Limb (tissue), 2 donors: ENCODE measurements around the gene ELL2.

Source experiments
- DNase-seq, 2 donors: peaks; one replicate each; pipeline ENCODE4 v3.0.0-alpha.2; 2016; ENCODE audit errors: extremely low spot score in 2 of 2

Gene ELL2

GRCh38 chr5:95983509-95983908 is 21.9 kb upstream of the ELL2 start:
- no peak for DNase-seq

DNA sequence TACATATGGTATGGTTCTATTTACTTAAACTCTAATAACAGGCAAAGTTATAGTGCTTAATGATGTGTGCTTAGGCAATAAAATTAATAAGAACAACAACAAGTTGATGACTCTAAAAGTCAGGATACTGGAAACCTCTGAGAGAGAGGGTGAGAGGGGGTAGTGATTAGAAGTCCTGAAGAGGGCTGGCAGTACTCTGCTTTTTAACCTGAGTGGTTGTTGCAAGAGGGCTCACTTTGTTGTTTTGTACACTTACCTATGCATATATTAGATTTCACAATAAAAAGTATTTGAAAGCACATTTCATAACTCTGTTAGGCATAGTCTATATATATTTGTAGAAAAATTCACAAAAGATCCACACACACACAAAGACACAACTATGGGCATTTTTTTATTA is 21.4 kb upstream of the ELL2 start:
- DNase-seq: no peak

DNA sequence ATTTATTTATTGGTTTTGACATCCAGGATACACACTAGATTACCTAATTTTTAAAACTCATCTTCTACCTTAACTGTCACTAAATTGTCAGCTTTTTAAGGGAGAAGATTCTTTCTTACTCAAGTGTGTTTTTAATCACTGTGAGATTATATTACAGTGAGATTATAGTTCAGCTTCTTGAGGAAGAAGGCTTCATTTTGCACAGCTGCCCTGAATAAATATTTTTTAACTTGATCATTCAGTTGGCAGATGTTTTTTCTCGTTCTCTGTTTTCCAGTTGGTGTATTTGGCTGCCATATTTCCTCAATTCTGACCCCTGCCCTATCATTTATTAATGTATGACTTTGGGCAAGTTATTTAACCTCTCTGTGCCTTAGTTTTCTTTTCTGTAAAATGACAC is 15.0 kb upstream of the ELL2 start:
- no peak for DNase-seq

DNA sequence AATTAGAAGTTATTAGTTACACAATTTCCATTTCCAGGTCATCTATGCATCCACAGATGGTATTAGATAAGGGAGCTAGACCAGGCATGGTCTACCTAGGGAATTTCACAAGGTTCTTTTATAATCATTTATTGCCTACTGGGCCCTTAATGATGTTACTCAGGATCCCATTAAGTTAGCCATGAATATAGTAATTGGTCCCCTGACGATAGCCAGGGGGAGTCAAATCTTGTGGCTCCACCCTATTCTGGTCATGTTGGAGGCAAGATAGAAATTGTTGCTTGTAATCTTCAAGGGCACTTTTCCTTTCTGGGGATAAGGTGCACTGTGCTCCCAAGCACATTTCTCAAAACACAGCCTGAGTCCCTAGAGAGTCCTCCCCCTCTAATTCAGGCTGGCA is 14.1 kb upstream of the ELL2 start:
- no peak for DNase-seq

- DNase-seq: no peak
Observed at GRCh38 chr5:95973793-95974325, 12.2 kb upstream of the ELL2 start.

DNA sequence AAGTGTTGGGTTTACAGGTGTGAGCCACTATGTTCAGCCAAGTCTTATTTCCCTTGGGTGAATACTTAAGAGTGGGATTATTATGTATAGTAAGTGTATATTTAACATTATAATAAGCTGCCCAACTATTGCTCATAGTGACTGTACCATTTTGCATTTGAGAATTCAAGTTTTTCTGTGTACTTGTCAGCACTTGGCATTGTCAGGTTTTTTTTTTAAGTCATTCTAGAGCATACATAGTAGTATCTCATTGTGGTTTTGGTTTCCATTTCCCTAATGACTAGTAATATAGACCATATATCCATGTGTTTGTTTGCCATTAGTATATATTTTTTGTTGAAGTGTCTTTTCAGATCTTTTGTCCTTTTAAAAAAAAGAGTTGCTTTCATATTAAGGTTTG is 10.5 kb upstream of the ELL2 start:
- no peak for DNase-seq

GRCh38 chr5:95970359-95970704 is 8.7 kb upstream of the ELL2 start:
- no peak for DNase-seq

- DNase-seq: no peak
Observed at GRCh38 chr5:95969651-95970358, 8.2 kb upstream of the ELL2 start.

DNA sequence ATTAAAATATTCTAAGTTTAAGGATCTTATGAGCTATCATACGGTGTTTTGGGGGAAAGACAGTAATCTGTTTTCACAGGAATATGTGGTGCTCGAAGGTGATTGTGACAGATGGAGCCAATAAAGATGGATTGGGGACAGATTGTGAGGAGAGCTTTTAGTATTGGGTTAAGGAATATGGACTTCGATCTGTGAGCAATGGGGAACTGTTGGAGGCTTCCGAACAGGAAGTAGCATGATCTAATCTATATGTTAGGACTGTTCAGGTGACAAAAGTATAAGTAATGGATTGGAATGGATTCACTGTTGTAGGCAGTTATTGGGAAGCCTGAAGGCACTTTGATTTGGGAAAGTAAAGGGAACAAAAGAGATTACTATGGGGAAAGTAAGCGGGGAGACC is 7.4 kb upstream of the ELL2 start:
- no peak for DNase-seq

GRCh38 chr5:95967236-95967635 is 5.6 kb upstream of the ELL2 start:
- DNase-seq: no peak

- no peak for DNase-seq
Observed at GRCh38 chr5:95966005-95966404, 4.4 kb upstream of the ELL2 start.

DNA sequence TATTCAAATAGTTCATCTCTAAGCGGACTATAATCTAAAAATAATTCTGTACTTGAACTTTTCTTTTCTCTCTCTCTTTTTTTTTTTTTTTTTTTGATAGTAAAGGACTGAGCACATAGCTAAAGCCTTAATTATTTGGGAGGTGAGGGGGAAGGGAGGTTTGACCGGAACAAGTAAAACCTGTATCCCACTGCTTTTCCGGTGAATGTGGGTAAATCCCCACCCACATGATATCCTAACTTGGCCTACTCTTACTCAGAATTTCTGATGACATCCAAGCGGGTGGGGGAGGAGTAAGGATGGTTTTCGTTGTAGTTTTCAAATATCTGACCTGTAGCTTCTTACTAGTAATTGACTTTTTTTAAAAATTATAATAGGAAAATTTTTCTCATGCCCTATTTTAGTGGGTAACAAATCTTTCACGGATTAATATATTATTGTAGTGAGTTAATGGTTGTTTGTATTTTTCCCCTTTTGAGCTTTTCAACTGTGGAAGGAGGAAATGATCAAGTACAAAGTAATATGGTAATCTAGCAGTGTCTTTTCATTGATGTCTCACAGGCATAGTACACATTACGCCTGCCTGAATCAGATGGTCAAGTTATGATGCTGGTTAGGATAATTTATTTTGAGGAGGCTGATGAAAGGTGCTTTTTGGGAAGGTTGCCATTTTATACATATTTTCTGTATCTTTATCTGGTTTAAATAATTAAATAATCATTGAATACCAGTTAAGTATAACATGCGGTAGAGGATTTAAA is 2.2 kb upstream of the ELL2 start:
- no peak for DNase-seq

- DNase-seq: no peak
Observed at GRCh38 chr5:95962785-95963184, 1.1 kb upstream of the ELL2 start.

DNA sequence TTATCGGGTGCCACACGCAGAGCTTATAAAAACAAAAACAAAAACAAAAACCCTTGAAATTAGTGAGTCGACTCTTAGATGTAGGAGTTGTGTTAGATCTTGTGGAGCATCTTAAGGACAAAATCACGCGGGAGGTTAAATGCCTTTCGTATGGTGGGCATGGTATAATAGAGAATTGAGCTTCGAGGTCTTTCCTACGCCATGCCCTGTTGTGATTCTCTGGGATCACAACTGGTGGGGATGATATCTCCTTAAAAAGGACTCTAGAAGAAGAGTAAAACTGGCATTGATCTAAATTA is 773 bp upstream of the ELL2 start:
- DNase-seq: no peak

GRCh38 chr5:95960667-95961616 is 709 bp downstream of the ELL2 start:
- DNase-seq: peak; percentile 43 to 84

DNA sequence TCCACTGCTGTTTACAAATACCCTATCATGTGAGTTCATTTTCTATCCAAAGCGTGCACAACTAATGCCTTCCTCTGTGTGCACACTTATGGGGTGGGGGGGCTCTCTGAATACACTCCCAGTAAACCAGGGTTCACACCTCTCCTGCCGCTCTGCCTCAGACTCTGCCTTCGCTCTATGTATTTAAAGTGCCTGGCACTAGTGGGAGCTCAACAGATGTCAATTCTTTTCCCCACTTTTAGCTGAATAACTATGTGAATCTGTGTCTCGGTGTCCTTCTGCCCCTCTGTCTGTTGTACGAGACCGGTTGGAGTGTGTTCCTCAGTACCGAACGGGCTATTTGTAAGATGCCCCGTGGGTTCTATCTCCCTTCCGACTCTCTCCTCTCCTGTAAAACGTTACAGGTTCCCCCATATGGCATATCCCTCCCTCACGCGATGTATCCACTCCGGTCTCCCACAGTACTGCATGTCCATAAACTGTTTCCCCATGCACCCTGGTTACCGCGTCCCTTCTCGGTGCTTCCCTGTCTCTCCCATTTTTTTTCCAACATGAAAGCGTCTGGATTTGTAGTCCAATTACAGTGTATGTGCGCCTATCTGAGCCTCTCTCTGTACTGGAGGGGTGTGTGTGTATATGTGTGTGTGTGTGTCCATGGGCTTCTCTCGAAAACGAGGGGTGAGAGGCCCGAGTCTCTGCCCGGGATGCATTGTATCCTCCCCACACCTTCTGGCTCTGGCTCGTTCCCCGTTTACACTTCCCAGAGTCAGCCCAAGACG is 1.6 kb downstream of the ELL2 start:
- peak; percentile 20 to 52 for DNase-seq

DNA sequence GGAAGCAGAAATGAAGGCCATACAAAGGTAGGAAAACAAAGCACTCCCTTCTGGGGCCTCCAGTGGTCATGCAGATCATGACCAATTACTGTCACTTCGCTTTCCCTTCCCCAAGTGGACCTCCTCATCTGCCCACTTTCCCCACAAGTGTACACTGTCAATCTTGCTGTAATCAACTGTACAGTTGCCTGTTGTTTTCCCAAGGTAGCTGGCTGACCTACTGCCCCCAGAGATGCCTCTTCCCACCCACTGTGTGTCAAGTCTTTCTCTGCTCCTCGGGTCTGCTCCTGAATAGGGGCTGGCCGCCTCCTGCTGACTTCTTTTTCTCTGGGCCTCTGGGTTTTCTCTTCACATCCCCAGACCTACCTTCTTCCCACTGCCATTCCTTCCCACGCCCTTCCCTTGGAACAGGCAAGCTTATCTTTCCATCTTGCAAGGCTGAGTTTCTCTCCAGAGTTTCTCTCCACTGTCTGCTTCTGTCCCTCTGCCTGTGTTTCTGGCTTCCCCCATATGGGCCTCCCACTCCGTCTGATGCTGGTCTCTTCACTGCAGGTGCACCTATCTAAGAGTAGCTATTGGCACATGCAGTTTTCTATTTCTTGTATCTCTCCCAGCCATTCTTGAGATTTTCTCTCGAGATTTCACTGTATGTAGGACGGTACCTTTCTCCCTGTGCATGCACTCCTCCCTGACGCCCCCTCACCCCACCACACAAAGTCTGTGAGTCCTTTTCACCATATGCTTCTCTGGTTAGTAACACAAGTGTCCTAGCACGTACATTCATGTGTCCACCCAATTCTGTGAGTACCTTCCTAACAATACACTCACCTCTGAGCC is 2.4 kb downstream of the ELL2 start:
- no peak for DNase-seq

DNA sequence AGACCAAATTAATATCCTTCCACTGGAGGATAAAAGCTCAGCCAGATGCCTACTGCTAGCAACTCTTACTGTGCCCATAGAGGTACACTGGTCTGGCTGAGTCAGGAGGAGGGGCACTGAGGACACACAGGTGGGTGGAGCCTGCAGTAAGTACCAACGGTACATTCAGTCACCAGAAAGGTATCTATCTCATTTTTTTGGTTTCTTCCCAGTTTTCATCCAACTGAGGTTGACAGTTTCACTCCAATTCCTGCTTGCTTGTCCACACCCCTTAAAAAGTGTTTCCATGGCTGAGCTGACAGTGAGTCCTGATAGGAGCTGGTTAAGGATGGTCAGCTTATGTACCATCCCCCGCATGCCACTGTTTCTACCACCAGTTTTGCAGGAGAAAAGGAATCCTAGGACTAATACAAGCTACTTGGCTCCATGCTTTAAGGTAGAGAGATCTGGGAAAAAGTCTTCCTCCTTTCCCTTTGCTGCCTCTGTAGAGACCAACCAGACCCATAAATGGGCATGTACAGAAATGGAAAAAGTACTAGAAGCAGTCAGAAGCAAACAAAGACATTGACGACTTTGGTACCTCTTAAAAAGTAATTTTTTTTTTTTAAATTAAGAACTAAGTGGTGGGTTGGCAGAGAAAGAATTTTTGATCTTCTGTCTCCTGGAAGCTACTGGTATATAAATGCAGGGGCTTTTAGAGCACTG is 3.2 kb downstream of the ELL2 start:
- DNase-seq: no peak

DNA sequence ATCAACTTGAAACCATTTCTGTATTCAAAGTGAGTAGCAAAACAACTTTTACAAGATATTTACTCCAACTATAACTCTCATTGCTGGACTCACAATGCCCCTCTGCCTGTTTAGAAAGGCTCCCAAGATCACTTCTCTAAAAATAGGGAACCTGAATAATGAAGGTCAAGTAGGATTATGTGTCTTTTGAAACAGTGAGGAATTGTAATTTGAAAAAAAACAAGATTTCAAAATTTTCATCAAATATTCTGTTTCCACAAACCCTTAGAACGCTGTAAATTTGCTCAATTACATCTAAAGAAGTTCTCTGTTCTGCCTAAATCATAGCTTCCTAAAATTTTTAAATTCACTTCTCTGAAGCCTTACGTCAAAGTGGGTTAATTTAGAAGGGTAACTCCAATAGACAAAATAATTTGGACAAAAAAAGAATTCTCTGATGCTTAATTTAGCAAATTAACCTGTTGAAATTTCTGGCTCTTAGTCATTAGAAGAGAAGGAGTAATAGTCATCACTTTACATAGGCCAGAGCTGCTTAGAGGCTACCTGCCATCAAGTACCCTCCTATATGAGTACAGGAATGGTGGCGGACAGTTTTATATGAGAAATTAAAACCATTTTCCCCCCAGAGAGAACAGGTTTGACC is 4.0 kb downstream of the ELL2 start:
- DNase-seq: no peak
